ENCODE data around the gene PNPLA8. TPM values are rescaled to one million over a fixed set of nuclear protein-coding genes. Genes with fewer than 3 reads are reported as not detected.

Gene PNPLA8
- total and polyA plus RNA-seq, 11 donors = 12.5 to 61.5 (median 32.8) TPM

GRCh38 chr7:108461840-108462239 is 64.1 kb downstream of the PNPLA8 start:
- DNase-seq = no peak
- intact Hi-C loops (cut with DNase I) = loop anchor here in 4 of 10 donors (2.0 to 10.0 kb wide), 3 partner anchors 277 to 281 kb away; no protein-coding TSS in a partner anchor
- Histone ChIP-seq H3K36me3 (no peaks in the 10 kb centered on the region), H3K4me1 (peaks cover 0 to under 1% (median 0%) of the 10 kb centered on the region in 12 donors), H3K4me3 (no peak overlapping the region), H3K27me3 (peaks cover 0 to 30% (median 5%) of the 10 kb centered on the region in 9 donors), H3K9me3 (no peaks in the 10 kb centered on the region), H3K27ac (no peak overlapping the region)
- WGBS, 4 donors = 62 to 72% (median 68%) methylated on average over 3 of the region's 3 CpGs
- ATAC-seq = peak in 1 of 4 donors; percentile 61
- no peak for TF ChIP-seq CTCF (IDR thresholded peaks at IDR 0.05)
- TF ChIP-seq POLR2A (IDR thresholded peaks at IDR 0.05) = no peak

GRCh38 chr7:108460964-108461363 is 65.0 kb downstream of the PNPLA8 start:
- Histone ChIP-seq H3K27me3 (peaks cover 0 to 37% (median 11%) of the 10 kb centered on the region in 9 donors), H3K4me3 (no peak overlapping the region), H3K4me1 (peaks cover 0 to 9% (median 1%) of the 10 kb centered on the region in 12 donors), H3K27ac (no peak overlapping the region), H3K9me3 (no peaks in the 10 kb centered on the region), H3K36me3 (no peaks in the 10 kb centered on the region)
- intact Hi-C loops (cut with DNase I) = loop anchor here in 4 of 10 donors (2.0 to 10.0 kb wide), 3 partner anchors 276 to 280 kb away; no protein-coding TSS in a partner anchor
- no peak for ATAC-seq
- 78 to 96% (median 83%) methylated on average over 1 of the region's 1 CpG for WGBS, 4 donors
- DNase-seq = no peak
- TF ChIP-seq CTCF (IDR thresholded peaks at IDR 0.05) = no peak
- no peak for TF ChIP-seq POLR2A (IDR thresholded peaks at IDR 0.05)

GRCh38 chr7:108459922-108460551 is 65.9 kb downstream of the PNPLA8 start:
- DNase-seq = no peak
- intact Hi-C loops (cut with DNase I) = loop anchor here in 7 of 10 donors (2.0 to 10.0 kb wide), 3 partner anchors 275 to 279 kb away; no protein-coding TSS in a partner anchor
- 54 to 63% (median 56%) methylated on average over 3 of the region's 3 CpGs for WGBS, 4 donors

More at GRCh38 chr7:108459922-108460551, 65.9 kb downstream of the PNPLA8 start:
- no peaks in the 10 kb centered on the region for H3K36me3 ChIP-seq
- no peaks in the 10 kb centered on the region for H3K9me3 ChIP-seq
- H3K27ac ChIP-seq = no peak overlapping the region
- H3K4me1 ChIP-seq = peaks cover 0 to 19% (median 10%) of the 10 kb centered on the region in 12 donors
- peak in 1 of 4 donors; percentile 28 for ATAC-seq
- H3K27me3 ChIP-seq = peaks cover 0 to 46% (median 20%) of the 10 kb centered on the region in 9 donors
- no peak overlapping the region for H3K4me3 ChIP-seq
- TF ChIP-seq CTCF (IDR thresholded peaks at IDR 0.05) = peak in 7 of 12 donors; percentile 21 to 51 (median 39)
- no peak for TF ChIP-seq POLR2A (IDR thresholded peaks at IDR 0.05)

Measured in heart left ventricle (tissue), 16 donors.